NCI-H345 treated with DMSO at 0.1 percent for 48 hours (cell line): ENCODE results near the gene DNAJB4.

Experiments used
- DNase-seq: peaks from one replicate; lab custom pipeline; 2025; ENCODE audit not compliant: unreplicated experiment; lab: John Stamatoyannopoulos, UW

DNAJB4 gene

DNA sequence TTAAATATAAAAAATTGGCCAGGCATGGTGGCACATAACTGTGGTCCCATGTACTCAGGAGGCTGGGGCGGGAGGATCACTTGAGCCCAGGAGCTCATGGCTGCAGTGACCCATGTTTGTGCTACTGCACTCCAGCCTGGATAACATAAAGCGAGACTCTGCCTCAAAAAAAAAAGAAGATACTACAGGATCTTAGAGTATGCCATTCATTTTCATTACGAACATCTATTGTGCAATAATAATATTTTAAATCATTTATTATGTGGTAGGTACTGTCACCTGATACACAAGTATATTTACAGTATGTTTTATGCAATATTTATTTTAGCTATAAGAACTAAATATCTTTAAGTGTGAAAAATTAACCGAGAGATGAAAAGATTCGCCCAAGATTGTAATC is 31.7 kb downstream of the DNAJB4 start:
- DNase-seq = no peak

DNA sequence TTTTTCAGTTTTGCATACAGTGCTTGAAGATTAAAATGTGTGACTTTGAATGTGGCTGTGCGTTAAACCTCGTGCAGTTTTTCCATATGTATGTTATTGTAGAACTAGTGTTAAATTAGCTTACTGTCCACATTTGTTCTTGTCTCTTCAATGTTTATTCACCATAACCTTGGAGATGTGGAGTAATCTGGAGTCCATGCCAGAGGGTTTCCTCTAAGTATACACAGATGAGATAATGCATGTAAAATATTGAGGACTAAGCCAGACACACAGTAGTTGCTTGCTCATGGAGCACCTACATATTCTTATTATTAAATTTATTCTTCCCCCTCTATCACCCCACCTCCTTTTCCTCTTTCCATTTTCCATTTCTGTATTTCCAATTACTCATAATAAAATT is 33.3 kb downstream of the DNAJB4 start:
- DNase-seq = no peak

DNA sequence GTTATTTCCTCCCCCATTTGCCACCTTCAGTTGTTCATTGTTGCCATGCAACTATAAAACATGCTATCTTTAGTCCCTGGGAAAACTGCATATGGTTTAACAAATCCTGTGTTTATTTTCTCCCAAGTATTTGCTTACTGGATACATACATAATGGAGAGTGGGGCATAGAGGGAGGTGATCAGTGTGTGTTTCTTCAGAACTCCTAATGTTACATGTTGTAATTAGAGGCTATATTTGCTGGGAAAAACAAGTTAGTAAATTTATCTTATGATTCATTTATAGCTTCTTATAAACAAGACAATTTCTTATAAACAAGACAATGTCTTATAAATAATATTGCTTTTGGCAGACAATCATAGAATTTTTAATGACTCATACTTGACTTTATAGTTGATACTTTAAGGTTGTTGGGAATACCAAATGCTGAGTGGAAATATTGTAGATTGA is 33.8 kb downstream of the DNAJB4 start:
- DNase-seq = no peak

DNA sequence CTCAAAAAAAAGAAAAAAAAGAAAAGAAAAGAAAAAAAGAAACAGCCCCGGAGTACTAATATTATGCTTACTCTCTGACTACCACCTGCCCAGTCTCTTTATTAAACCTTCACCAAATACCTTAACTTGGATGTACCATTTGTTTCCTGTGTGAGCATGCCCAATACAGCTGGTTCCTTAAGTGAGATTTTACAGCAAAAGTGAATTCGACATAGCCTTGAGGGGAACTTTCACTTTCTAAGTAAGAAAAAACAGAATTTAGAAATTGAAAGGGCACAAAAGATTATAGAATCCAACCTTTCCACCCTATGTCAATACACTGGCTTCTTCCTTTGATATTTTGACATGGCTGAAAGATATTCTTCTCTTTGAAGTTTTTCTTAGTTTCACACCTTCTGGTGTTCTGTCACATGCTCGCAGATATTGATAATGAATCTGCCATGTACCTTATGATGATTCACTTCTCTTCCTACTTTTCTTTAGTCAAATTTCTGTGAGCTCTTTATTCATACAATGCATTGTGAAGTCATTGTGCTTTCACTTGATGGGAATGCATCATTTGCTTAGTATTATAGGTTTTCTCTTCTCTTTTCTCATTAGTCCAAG is 35.8 kb downstream of the DNAJB4 start:
- no peak for DNase-seq

DNA sequence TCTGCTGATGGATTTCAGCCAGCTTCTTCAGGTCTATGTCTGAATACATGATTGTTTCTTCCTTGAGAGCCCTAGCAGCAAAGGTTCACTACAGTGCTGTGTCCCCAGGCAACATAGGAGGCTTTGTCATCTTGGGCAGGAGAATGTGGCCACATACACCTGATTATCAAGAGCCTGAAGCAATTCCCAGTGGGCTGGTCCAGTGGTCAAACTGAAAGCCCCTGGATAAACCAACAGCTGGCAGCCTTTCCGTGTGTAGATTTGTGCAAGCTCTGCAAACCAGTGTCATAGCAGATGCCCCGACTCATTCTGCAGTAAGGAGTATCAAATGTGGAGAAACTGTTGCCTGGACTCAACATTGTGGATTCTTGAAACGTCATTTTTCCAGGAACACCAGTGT is 38.7 kb downstream of the DNAJB4 start:
- no peak for DNase-seq

DNA sequence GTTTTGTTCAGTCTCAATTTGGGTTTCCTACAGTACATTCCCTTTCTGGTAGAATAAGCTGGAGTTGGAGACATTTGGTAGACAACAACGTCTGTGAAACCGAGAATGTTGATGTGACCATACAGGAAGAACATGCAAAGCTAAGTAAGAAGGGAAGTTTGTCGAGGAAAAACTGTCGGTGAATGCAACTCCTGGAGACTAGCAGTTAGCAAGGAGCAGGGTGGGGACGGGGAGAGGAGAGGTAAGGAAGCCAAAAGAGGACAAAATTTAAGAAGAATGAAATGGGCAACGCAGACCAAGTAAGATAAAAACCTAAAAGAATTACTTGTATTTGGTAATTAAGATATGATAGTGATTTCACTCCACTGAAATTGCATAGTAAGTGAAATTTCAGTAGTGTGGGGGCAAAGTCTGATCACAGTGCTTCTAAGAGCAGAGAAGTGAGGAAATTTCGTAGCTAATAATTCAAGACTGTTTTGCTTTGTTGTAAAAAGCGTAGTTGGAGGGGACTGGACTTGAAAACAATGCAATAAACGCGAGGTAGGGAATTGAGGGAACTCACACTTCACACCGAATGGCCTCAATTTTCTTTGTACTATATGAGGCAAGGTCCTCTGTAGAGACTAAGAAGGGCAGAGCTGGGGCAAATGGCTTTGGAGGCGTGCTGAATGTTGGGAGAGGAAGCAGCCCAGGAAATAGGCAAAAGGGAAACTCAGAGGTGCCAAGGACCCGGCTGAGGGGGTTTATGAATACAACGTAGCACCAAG is 40.2 kb downstream of the DNAJB4 start:
- no peak for DNase-seq

DNA sequence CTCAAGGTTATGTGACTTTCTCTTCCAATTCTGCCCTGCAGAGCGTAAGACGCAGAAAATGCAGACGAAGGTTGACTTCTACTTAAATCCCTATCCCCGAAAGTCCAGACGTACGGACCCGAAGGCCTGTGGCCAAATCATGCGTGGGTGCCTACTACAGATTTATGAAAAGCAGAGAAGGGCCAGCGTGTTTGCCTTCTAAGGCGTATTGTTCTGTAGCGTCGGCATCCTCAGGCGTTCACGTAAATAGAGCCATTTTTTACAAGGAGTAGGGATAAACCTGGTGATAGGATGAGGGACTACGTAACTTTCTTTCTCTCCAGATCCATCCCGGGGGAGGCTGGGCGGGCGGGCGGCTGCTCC is 40.8 kb downstream of the DNAJB4 start:
- no peak for DNase-seq

DNA sequence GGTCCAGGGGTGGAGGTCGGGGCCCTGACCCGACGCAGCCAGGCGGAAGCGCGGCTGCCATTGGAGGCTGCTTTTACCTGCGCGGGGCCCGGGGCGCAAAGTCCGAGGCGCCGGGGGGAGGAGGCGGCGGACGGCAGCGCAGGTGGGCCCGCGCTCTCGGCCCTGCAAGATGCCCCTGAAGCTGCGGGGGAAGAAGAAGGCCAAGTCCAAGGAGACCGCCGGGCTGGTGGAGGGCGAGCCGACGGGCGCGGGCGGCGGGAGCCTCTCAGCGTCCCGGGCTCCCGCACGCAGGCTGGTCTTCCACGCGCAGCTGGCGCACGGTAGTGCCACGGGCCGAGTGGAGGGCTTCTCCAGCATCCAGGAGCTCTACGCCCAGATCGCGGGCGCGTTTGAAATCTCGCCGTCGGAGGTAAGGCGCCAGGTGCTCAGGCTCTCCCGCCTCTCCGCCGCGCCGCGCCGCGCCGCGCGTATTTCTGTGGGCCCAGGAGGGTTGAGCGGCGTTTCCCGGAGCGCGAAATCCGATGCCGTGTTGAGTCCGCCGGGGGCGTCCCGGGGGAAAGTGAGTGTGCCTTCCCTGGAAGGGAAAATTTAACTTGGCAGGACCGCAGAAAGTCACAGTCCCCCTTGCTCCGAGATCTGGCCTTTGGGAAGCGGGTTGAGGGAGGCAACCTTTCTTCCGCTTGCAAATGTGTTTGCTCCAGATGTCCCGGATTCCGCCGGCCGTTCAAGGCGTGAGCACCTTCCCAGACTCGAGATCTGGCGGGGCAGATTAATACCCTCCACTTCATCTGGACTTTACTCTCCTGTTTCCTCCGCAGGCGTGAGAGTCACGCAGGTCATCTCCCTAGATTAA is 41.4 kb downstream of the DNAJB4 start, which contains the start of gene GIPC2:
Gene GIPC2, plus strand, starts transcription at position 41 of the 853 bp plus-strand sequence. Its CDS starts 129 bp downstream, at position 170.
- no peak for DNase-seq

DNA sequence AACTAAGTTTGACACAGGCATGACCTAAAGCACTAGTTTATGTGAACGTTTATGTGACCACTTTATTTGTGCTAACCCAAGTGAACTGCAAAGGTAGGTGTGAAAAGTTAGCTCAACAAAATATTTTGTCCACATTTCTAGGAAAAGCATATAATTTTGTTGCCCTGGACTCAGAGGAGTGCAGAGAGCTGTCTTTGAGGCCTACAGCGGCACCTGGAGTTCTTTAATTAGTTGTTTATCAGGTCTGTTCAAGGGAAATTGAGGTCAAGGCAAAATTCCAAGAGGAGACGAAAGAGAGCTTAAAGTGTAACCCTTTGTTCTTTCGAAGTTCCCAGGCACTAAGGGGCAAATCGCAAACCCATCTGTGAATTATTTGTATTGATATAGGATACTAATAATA is 42.4 kb downstream of the DNAJB4 start:
- no peak for DNase-seq

DNA sequence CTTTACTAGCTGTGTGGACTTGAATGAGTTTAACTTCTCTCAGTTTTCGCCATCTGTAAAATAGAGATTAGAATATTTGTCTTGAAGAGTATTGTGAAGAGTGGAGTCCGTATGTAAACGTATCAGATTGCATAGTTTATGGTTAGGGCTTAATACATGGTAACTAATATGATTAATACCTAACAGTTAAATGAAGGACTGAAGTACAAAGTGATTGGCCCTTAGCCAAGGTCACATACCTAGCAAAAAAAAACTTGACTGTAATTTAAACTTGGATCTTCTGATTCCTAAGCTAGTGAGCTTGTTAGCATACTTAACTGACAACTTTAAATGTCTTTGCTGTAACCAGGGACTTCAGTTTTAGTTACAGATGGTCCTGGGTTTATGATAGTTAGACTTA is 42.9 kb downstream of the DNAJB4 start:
- no peak for DNase-seq

DNA sequence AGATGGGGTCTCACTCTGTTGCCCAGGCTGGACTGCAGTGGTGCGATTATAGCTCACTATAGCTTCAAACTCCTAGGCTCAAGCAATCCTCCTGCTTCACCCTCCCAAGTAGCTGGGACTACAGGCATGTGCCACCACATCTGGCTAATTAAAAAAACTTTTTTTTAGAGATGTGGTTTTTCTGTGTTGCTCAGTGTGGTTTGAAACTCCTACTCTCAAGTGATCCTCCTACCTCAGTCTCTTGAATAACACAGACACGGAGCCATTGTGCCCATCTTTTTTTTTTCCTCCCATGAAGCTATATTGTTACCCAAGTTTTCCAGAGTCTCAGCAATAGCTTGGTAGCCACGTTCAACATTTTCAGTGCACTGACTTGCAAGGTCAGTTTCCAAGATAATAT is 43.7 kb downstream of the DNAJB4 start:
- DNase-seq = no peak

DNA sequence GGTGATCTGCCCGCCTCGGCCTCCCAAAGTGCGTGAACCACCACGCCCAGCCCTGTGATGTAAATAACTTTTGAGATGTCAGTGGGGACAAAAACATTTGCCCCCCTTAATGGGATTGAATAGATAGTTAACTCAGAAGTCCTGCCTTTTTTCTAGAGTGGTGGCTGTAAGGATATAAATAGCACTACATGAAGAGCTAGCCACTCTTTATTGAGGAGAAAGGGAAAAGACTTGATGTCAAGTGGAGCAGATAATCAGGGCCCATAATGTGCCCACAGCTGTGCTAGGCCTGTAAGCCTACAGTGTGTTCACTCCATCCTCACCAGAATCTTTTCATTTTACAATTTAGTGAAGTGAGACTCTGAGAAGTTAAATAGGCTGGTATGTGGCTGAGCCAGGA is 44.7 kb downstream of the DNAJB4 start:
- no peak for DNase-seq

DNA sequence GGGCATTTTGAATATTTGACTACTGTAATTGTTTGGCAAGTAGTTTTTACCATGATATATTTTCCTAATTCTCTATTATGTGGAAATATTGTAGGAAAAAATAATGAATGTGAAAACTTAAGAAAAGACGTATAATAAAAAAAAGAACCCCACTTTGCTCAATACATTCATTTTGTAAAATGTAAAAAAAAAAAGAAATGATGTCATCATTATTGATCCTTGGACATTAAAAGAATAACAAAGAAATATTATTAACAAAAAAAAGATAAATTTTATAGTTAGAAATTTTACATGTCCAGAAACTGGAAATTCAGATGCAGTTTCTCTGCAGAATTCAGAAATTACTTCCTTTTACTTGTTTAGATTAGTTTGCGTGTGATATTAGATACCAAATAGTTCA is 46.3 kb downstream of the DNAJB4 start:
- no peak for DNase-seq

DNA sequence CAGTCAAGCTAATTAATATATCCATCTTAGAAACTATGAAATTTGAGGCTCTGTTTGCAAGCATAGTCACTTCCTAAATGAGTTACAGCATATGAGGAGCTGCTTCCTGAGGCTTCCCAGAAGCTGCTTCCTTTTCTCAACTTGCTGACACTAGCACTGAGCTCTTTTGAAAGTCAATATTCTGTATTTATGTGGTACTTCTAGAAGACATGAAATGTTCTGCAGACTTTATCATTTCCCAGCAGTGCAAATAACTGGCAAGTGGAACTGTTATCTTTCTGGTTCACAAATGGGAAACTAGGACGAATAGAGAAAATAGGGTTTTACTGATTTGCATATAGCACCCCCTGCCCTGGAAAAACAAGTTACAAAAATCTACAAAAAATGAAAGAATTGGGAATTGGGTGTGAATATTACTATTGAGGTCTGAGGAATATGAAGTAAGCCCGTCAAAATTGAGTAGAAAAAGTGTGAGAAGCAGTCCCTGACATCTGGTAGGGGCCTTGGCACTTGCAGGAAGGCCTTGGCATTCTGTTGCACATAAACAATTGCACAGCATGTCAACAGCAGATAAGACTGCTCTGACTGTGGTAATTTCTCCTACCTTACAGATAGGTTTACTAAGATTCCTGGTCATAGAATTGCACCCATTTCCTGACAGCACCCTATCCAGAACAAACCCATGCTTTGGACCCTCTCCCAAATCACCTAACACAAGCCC is 48.1 kb downstream of the DNAJB4 start:
- DNase-seq = no peak

DNA sequence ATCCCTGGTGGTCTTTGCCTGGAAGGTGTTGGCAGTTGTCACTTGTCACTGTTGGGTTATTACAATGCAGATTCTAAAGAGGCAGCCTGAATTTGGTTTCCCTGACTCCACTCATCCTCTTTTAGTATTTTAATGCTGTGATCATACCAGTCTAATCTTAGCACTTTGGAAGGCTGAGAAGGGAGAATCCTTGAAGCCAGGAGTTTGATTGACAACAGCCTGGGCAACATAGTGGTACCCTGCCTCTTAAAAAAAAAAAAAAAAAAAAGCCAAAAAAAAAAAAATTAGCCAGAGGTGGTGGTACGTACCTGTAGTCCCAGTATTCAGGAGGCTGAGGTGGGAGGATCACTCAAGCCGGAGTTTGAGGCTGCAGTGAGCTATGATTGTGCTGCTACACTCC is 48.8 kb downstream of the DNAJB4 start:
- no peak for DNase-seq

DNA sequence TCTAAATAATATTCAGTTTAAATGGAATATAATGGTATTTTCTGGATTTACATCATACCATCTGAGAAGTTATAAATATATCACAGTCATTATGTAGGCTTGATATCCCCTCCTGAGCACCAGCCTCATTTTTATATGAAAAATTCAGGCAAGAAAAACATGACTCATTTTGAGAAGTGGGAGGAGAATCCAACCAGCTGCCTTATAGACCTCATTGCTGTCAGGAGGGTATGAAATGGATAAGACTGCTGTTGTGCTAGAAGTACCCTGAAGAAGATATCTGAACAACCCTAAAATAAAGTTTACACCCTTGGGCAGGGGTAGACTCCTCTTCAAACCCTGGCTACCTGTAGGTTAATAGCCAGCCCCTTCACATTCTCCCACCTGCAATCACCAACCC is 49.8 kb downstream of the DNAJB4 start:
- no peak for DNase-seq

DNA sequence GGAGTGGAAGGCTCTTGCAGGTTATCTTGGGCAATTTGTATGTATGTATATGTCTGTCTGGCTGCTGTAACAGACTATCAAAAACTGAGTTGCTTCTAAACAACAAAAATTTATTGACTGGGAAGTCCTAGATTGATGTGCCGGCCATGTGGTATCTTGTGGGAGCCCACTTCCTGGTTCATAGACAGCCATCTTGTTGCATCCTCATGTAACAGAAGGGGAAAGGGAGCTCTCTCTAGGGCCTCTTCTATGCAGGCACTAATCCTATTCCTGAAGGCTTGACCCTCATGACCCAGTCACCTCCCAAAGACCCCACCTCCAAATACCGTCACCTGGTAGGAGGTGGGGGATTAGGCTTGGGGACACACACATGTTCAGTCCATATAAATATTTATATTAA is 50.2 kb downstream of the DNAJB4 start:
- no peak for DNase-seq

DNA sequence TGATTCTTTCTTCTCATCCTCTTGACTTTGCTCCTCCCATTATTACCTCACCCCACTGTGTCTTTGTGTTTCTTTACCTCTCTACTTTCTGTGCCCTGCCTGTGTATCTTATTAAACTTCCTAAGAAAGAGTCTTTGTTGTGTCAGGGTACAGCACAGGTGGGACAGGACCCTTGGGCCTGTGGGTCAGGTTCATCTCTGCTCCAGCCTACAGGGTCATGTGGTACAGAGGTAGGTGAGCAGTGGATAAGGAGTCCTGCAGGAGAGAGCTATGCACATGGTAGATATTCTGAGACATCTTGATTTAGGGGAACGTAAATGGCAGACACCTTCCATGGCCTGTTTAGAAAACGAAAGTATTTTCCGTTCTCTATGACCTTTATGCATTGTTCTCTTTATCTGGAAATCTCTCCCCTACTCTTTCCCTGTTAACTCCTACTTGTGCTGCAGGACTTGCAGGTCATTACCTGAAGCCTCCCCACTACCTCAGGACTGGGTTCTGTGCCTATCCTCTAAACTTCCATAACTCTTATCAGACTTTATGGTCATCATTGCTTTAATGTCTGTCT is 50.9 kb downstream of the DNAJB4 start:
- no peak for DNase-seq

DNA sequence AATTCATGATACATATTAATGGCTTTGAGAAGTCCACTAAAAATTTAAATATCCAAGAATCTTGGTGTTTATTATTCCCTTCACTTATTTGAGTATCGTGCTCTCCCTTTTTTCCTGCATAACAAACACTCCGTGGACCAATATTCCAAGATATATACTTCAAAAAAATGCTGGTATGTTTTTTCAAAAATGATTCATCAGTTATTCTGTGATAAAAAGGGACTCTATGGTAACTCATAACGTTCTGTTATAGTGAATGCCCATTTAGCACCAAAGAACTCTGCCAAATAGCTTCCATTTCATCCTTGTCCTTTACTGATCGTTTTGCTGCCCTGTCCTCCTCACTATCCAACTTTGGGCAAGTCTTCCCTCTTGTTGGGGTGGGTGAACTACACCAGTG is 53.9 kb downstream of the DNAJB4 start:
- DNase-seq = no peak

DNA sequence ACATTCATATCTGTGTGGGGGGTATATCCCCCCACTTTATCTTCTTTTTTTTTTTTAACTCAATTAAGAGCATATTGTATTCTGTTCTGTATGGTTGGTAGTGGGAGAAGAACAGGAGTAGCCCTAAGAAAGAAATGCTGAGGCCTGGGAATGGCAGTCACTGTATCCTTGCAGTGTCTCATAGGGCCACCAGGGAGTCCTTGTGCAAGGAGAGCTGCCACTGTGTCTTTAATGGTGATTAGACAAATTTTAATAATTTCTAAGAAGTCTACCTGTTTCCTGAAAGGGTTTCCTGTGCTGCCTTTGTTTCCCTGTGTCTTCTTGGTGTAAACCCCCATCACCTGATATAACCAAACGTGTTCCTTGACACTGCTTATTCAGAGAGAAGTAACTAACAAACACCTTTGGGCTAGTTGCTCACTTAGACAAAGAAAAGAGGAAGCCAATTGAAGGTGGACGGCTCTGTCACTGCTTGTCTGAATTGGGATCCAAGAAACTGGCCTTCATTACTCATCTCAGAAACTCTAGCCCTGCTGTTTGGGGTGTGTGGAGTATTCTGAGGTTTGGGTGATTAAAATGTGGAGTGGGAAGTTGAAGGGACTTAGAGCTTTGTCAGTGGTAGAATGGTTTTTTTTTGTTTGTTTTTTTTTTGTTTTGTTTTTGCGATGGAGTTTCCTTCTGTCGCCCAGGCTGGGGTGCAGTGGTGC is 56.3 kb downstream of the DNAJB4 start:
- no peak for DNase-seq
